Upper lobe of left lung (tissue), 6 donors: ENCODE results near the gene ESPNL. TPM values are rescaled to one million over a fixed set of nuclear protein-coding genes. Genes with fewer than 3 reads are reported as not detected.

Source experiments
- ATAC-seq, 2 donors: fragments of 200-7000 bp; cut with Tn5 transposase; one replicate each; pipeline ENCODE4 v1.9.1; 2022; ENCODE audit warnings: mild to moderate bottlenecking in 2 of 2, moderate library complexity in 2 of 2; ENCODE audit not compliant: low FRiP score in 2 of 2
- DNase-seq, 2 donors: peaks; one replicate each; pipeline ENCODE4 v3.0.0-alpha.2; 2019 to 2020
- H3K27ac ChIP-seq, 4 donors: fragments of 200-600 bp; sonication (generic); one replicate each; pipeline ENCODE4 v1.5.1; 2016 to 2019
- H3K27me3 ChIP-seq, 4 donors: fragments of 200-600 bp; sonication (generic); one replicate each; pipeline ENCODE4 v1.5.1; 2017 to 2019
- H3K36me3 ChIP-seq, 4 donors: fragments of 200-600 bp; sonication (generic); one replicate each; pipeline ENCODE4 v1.5.1; 2016 to 2019
- H3K4me1 ChIP-seq, 4 donors: fragments of 200-600 bp; sonication (generic); one replicate each; pipeline ENCODE4 v1.5.1; 2018 to 2019
- H3K4me3 ChIP-seq, 4 donors: fragments of 200-600 bp; sonication (generic); one replicate each; pipeline ENCODE4 v1.5.1; 2017 to 2019; ENCODE audit warnings: mild to moderate bottlenecking in 2 of 4, moderate library complexity in 1 of 4
- H3K9me3 ChIP-seq, 4 donors: fragments of 200-600 bp; sonication (generic); one replicate each; pipeline ENCODE4 v1.5.1; 2018 to 2019
- EP300 ChIP-seq, 4 donors: sonication (generic); formaldehyde crosslinking; IDR thresholded peaks; one replicate each; pipeline ENCODE4 v1.5.1; 2017; ENCODE audit warnings: antibody characterized with exemption in 4 of 4, control low read depth in 2 of 4
- POLR2A ChIP-seq, 4 donors: fragments of 450-650 bp; IDR thresholded peaks; one replicate each; pipeline ENCODE4 v1.5.1; 2016 to 2017; ENCODE audit warnings: antibody characterized with exemption in 4 of 4, mild to moderate bottlenecking in 2 of 4
- POLR2AphosphoS5 ChIP-seq, 2 donors: sonication (generic); formaldehyde crosslinking; IDR thresholded peaks; one replicate each; pipeline ENCODE4 v1.5.1; 2017; ENCODE audit warnings: antibody characterized with exemption in 2 of 2
- WGBS, 2 donors: methylation state at CpG; one replicate each; pipeline ENCODE4 v1.1.5; 2017 to 2018; 5-methylcytosine and 5-hydroxymethylcytosine counted together
- total RNA-seq, 6 donors: library from RNA; depleted of rRNA in 4 of 6; stranded (reverse); fragments of >200 nt in 4 of 6; gene quantifications; one replicate each; pipeline versions ENCODE4 v1.1.0 to v1.2.1, GENCODE V29; 2016 to 2021
- TF ChIP-seq, protein P1 (sequence below), 6 experiments: fragments of 450-650 bp in 4 of 6; fragments of 200-600 bp in 2 of 6; sonication (generic) in 2 of 6; IDR thresholded peaks; one replicate each; pipeline ENCODE4 v1.5.1; 2016 to 2019; ENCODE audit warnings: antibody characterized with exemption in 6 of 6
- donor health status: DM: no; HTN: no; CAD: no; lungs with moderate emphysema.
- donor health status: DM: no; HTN: yes; CAD: no; lungs with severe emphysema.

ESPNL gene
- total RNA-seq, 6 donors from 2014 or later: 0.10 to 3.1 (median 0.38) TPM; not detected in 2

DNA sequence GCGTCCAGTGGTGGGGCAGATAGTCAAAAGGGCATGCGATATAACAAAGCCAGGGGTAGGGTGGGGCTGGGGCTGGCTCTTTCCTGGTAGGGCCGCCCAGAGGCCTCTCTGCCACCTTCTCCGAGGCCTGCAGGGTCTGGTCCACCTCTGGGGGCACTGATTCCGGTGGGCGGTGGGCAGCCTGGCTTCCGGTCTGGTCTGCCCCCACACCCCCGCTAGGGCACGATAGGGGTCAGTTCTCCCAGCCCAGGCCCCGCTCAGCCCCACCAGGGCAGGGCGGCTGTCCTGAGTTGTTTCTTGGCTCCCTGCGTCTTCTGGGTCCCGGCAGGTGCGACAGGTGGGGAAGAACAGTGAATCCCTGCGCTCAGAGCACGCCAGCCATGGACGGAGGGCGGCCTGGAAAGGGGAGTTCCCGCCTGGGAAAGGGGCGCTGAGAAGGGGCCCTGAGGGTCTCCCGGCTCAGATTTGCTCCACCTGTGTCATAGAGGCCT lies 57.9 kb downstream of the ESPNL start:
- ATAC-seq (no peak), DNase-seq (peak in 1 of 2 donors; percentile 69)
- Histone ChIP-seq H3K27me3 (peaks cover 0 to 25% (median 9%) of the 10 kb centered on the region in 4 donors), H3K9me3 (no peaks in the 10 kb centered on the region), H3K36me3 (no peaks in the 10 kb centered on the region), H3K27ac (no peak overlapping the region), H3K4me1 (peaks cover 12 to 28% (median 16%) of the 10 kb centered on the region in 4 donors), H3K4me3 (peak overlapping the region in 1 of 4 donors; percentile 41)
- 54% methylated on average over 21 of the region's 21 CpGs; no CpG with 5 or more reads in 1 of the 2 donors for WGBS, 2 donors
- TF ChIP-seq EP300 (IDR thresholded peaks at IDR 0.05) (no peak), POLR2AphosphoS5 (IDR thresholded peaks at IDR 0.05) (no peak), POLR2A (IDR thresholded peaks at IDR 0.05) (no peak)
- TF ChIP-seq, protein P1, sequence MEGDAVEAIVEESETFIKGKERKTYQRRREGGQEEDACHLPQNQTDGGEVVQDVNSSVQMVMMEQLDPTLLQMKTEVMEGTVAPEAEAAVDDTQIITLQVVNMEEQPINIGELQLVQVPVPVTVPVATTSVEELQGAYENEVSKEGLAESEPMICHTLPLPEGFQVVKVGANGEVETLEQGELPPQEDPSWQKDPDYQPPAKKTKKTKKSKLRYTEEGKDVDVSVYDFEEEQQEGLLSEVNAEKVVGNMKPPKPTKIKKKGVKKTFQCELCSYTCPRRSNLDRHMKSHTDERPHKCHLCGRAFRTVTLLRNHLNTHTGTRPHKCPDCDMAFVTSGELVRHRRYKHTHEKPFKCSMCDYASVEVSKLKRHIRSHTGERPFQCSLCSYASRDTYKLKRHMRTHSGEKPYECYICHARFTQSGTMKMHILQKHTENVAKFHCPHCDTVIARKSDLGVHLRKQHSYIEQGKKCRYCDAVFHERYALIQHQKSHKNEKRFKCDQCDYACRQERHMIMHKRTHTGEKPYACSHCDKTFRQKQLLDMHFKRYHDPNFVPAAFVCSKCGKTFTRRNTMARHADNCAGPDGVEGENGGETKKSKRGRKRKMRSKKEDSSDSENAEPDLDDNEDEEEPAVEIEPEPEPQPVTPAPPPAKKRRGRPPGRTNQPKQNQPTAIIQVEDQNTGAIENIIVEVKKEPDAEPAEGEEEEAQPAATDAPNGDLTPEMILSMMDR (IDR thresholded peaks at IDR 0.05): no peak

DNA sequence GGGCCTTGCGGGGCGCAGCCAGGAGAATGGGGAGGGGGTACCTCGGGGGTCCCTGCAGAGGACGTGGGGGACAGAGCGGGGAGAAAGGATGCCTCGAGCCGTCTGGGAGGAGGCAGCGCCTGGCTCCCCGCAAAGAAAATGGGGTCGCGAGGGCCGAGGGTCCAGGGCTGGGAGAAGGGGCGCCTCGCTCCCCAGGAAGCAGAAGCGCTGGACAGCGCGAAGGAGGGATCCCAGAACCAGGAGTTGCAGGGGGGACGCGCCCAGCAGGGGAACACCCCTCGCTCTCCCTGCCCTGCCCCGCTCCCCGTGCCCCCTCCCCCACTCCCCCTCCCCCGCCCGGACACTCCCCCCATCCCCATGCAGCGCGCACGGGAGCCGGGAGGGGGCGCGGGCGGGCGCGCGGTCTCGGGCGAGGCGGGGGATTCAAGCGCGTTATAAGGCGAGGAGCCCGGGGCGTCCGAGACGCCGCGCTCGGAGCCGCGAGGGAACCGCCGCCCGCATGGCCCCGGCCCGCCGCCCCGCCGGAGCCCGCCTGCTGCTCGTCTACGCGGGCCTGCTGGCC lies 58.5 kb downstream of the ESPNL start, which contains the start of gene ERFE:
TSS of gene ERFE (plus strand) at position 462 of the 562 bp plus-strand sequence. CDS start at position 500, 38 bp downstream.
- H3K36me3 ChIP-seq: no peaks in the 10 kb centered on the region
- no peak within 1 kb of the TSS for H3K27ac ChIP-seq
- H3K4me1 ChIP-seq: peaks cover 14 to 33% (median 20%) of the 10 kb centered on the region in 4 donors
- ATAC-seq (peak in 1 of 2 donors; percentile 66), DNase-seq (peak in 1 of 2 donors; percentile 92)
- TF ChIP-seq EP300 (IDR thresholded peaks at IDR 0.05) (no peak), POLR2AphosphoS5 (IDR thresholded peaks at IDR 0.05) (no peak), POLR2A (IDR thresholded peaks at IDR 0.05) (no peak)
- TF ChIP-seq, protein P1 (IDR thresholded peaks at IDR 0.05): peak in 4 of 6 experiments; percentile 11 to 56 (median 36)
- H3K9me3 ChIP-seq: no peaks in the 10 kb centered on the region
- H3K27me3 ChIP-seq: peaks cover 0 to 31% (median 12%) of the 10 kb centered on the region in 4 donors
- 8 to 13% methylated on average over 17 to 32 of the region's 61 CpGs for WGBS, 2 donors
- peak within 1 kb of the TSS in 3 of 4 donors; percentile 33 to 41 (median 41) for H3K4me3 ChIP-seq

DNA sequence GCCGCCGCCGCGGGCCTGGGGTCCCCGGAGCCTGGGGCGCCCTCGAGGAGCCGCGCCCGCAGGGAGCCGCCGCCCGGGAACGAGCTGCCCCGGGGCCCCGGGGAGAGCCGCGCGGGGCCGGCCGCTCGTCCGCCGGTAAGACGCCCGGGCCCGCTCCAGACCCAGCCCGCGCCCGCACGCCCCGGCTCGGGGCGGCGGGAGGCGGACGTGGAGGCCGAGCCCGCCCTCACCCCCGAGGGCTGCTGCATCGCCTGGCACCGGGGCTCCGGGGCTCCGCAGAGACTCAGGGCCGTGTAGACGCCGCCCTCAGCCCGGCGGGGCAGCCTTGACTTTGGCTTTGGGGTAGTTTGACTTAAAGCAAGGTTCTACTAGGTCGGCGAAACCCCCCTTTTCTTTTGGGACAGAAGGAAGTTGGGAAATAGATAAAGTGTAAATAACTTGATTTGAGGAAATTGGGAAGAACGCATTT lies 59.0 kb downstream of the ESPNL start:
- H3K4me1 ChIP-seq: peaks cover 19 to 39% (median 23%) of the 10 kb centered on the region in 4 donors
- no peak overlapping the region for H3K27ac ChIP-seq
- ATAC-seq (no peak), DNase-seq (peak in 1 of 2 donors; percentile 86)
- 3 to 4% methylated on average over 9 to 23 of the region's 52 CpGs for WGBS, 2 donors
- H3K9me3 ChIP-seq: no peaks in the 10 kb centered on the region
- H3K27me3 ChIP-seq: peaks cover 0 to 36% (median 15%) of the 10 kb centered on the region in 4 donors
- H3K36me3 ChIP-seq: no peaks in the 10 kb centered on the region
- peak overlapping the region in 3 of 4 donors; percentile 33 to 41 (median 41) for H3K4me3 ChIP-seq
- TF ChIP-seq, protein P1 (IDR thresholded peaks at IDR 0.05): peak in 1 of 6 experiments; percentile 8
- no peak for TF ChIP-seq POLR2AphosphoS5 (IDR thresholded peaks at IDR 0.05)

DNA sequence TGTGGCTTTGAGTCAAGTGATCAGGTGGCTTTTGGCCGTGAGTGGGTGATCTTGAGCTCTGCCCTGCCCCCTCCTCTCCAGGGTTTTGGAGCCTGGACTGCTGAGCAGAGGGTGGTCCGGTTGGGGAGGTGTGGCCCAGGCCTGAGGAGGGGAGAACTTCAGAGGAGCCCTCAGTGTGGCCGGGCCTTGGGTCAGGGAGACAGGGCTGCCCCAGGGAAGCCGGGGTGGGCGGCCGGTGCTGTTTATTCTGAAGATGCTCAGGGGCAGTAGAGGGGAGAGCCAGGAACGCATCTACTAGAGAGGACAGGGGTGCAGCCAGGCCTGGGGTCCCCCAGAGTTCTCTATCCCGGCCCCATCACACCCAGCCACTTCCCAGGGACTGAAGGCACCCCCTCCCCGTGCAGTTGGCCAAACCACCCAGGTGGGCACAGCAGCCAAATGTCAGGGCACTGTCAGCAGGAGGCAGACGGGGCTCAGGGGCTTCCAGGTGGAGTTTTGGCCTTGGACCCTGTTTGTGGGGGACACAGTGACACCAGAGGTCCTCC lies 59.6 kb downstream of the ESPNL start:
- Histone ChIP-seq H3K27me3 (peaks cover 0 to 39% (median 15%) of the 10 kb centered on the region in 4 donors), H3K27ac (no peak overlapping the region), H3K36me3 (no peaks in the 10 kb centered on the region), H3K4me1 (peaks cover 20 to 41% (median 23%) of the 10 kb centered on the region in 4 donors), H3K9me3 (no peaks in the 10 kb centered on the region), H3K4me3 (no peak overlapping the region)
- WGBS, 2 donors: 18 to 42% methylated on average over 3 to 8 of the region's 10 CpGs
- DNase-seq (peak in 1 of 2 donors; percentile 72), ATAC-seq (no peak)
- TF ChIP-seq, protein P1 (IDR thresholded peaks at IDR 0.05): no peak
- no peak for TF ChIP-seq EP300 (IDR thresholded peaks at IDR 0.05)
- no peak for TF ChIP-seq POLR2A (IDR thresholded peaks at IDR 0.05)
- no peak for TF ChIP-seq POLR2AphosphoS5 (IDR thresholded peaks at IDR 0.05)
